Measurements from ENCODE around the gene IL23A. TPM values are rescaled to one million over a fixed set of nuclear protein-coding genes. Genes with fewer than 3 reads are reported as not detected.

Gene IL23A
- total RNA-seq, 1 donor from 2014 or later, result 0.42 TPM

DNA sequence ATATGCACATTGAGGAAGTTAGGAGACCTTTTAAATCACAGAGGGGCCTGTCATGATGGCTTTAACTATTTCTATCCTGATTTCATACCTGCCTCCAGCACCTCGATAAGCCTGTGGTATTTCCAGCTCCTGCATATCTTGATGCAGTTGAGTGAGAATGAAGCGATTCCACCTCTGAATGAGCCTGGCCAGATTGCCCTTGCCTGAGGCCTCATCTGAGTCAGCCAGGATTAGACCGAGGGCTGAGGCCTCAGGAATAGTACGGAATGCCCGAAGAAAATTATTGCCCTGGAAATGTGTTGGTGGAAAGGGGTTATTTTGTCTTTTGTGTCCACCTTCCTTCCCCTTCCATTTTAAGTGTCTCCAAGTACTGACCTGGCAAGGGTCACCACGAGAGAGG is 14.5 kb upstream of the IL23A start:
- TF ChIP-seq, protein P1, sequence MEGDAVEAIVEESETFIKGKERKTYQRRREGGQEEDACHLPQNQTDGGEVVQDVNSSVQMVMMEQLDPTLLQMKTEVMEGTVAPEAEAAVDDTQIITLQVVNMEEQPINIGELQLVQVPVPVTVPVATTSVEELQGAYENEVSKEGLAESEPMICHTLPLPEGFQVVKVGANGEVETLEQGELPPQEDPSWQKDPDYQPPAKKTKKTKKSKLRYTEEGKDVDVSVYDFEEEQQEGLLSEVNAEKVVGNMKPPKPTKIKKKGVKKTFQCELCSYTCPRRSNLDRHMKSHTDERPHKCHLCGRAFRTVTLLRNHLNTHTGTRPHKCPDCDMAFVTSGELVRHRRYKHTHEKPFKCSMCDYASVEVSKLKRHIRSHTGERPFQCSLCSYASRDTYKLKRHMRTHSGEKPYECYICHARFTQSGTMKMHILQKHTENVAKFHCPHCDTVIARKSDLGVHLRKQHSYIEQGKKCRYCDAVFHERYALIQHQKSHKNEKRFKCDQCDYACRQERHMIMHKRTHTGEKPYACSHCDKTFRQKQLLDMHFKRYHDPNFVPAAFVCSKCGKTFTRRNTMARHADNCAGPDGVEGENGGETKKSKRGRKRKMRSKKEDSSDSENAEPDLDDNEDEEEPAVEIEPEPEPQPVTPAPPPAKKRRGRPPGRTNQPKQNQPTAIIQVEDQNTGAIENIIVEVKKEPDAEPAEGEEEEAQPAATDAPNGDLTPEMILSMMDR (IDR thresholded peaks at IDR 0.05; ENCODE audit: partially characterized antibody, unreplicated experiment), result no peak
- H3K27me3 Mint-ChIP-seq (ENCODE audit: unreplicated experiment), result peaks cover 5% of the 10 kb centered on the region
- DNase-seq, result no peak
- no peaks in the 10 kb centered on the region for H3K9me3 Mint-ChIP-seq (ENCODE audit: unreplicated experiment)
- no peak overlapping the region for H3K27ac Mint-ChIP-seq (ENCODE audit: unreplicated experiment)
- H3K4me1 Mint-ChIP-seq (ENCODE audit: low read depth, unreplicated experiment), result no peaks in the 10 kb centered on the region
- peaks cover 3% of the 10 kb centered on the region for H3K36me3 Mint-ChIP-seq (ENCODE audit: unreplicated experiment)
- no peak overlapping the region for H3K4me3 Mint-ChIP-seq (ENCODE audit: unreplicated experiment)

GRCh38 chr12:56326126-56326525 is 12.6 kb upstream of the IL23A start:
- Mint-ChIP-seq H3K27ac (ENCODE audit: unreplicated experiment) (no peak overlapping the region), H3K4me1 (ENCODE audit: low read depth, unreplicated experiment) (no peaks in the 10 kb centered on the region), H3K27me3 (ENCODE audit: unreplicated experiment) (peaks cover 5% of the 10 kb centered on the region), H3K9me3 (ENCODE audit: unreplicated experiment) (no peaks in the 10 kb centered on the region), H3K36me3 (ENCODE audit: unreplicated experiment) (peaks cover 3% of the 10 kb centered on the region), H3K4me3 (ENCODE audit: unreplicated experiment) (no peak overlapping the region)
- TF ChIP-seq, protein P1 (IDR thresholded peaks at IDR 0.05; ENCODE audit: partially characterized antibody, unreplicated experiment), result no peak
- DNase-seq, result no peak

DNA sequence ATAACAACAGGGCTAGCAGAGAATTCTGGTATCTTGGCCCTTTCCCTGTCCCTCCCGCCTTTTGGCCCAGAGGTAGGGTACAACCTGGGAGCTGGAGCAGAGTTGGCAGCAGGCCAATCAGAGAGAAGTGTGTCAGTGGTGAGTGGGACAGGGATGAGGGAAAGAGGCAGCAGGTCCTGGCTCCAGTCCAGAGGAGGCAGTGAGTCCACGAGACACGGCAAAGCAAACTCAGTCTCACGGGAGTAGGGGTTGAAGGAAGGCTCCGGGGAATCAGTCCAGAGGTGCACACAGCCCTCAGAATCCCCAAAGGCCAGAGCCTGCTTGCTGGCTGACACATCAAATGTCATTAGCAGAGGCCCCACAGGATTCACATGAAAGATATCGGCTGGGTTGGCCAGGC is 12.2 kb upstream of the IL23A start:
- H3K27ac Mint-ChIP-seq (ENCODE audit: unreplicated experiment), result no peak overlapping the region
- DNase-seq, result no peak
- TF ChIP-seq, protein P1 (IDR thresholded peaks at IDR 0.05; ENCODE audit: partially characterized antibody, unreplicated experiment), result no peak
- no peaks in the 10 kb centered on the region for H3K4me1 Mint-ChIP-seq (ENCODE audit: low read depth, unreplicated experiment)
- peaks cover 3% of the 10 kb centered on the region for H3K36me3 Mint-ChIP-seq (ENCODE audit: unreplicated experiment)
- no peak overlapping the region for H3K4me3 Mint-ChIP-seq (ENCODE audit: unreplicated experiment)
- H3K9me3 Mint-ChIP-seq (ENCODE audit: unreplicated experiment), result no peaks in the 10 kb centered on the region
- H3K27me3 Mint-ChIP-seq (ENCODE audit: unreplicated experiment), result peaks cover 5% of the 10 kb centered on the region

DNA sequence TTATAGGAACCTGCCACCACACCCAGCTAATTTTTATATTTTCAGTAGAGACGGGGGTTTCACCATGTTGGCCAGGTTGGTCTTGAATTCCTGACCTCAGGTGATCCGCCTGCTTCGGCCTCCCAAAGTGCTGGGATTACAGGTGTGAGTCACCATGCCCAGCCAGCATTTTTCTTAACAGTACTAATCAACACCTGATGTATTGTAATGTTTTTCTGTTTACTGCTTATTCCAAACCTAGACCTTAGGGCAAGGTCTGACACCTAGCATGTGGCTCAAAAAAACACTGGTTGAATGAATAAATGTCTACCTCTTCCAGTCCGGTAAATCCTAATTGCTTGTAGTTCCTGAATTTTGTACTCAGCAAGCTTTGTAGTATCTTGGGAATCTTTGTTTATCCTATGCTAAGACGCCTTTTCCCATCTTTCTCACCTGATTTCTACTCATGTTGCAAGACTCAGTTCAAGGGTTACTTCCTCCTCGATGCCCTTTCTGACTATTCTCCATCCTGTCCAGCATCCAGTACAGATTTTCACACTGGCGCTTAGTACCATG is 7.7 kb upstream of the IL23A start:
- TF ChIP-seq, protein P1 (IDR thresholded peaks at IDR 0.05; ENCODE audit: partially characterized antibody, unreplicated experiment), result no peak
- DNase-seq, result no peak
- peaks cover 7% of the 10 kb centered on the region for H3K4me1 Mint-ChIP-seq (ENCODE audit: low read depth, unreplicated experiment)
- H3K27ac Mint-ChIP-seq (ENCODE audit: unreplicated experiment), result no peak overlapping the region
- peaks cover 3% of the 10 kb centered on the region for H3K36me3 Mint-ChIP-seq (ENCODE audit: unreplicated experiment)
- H3K27me3 Mint-ChIP-seq (ENCODE audit: unreplicated experiment), result peaks cover 3% of the 10 kb centered on the region
- peaks cover 5% of the 10 kb centered on the region for H3K9me3 Mint-ChIP-seq (ENCODE audit: unreplicated experiment)
- no peak overlapping the region for H3K4me3 Mint-ChIP-seq (ENCODE audit: unreplicated experiment)

DNA sequence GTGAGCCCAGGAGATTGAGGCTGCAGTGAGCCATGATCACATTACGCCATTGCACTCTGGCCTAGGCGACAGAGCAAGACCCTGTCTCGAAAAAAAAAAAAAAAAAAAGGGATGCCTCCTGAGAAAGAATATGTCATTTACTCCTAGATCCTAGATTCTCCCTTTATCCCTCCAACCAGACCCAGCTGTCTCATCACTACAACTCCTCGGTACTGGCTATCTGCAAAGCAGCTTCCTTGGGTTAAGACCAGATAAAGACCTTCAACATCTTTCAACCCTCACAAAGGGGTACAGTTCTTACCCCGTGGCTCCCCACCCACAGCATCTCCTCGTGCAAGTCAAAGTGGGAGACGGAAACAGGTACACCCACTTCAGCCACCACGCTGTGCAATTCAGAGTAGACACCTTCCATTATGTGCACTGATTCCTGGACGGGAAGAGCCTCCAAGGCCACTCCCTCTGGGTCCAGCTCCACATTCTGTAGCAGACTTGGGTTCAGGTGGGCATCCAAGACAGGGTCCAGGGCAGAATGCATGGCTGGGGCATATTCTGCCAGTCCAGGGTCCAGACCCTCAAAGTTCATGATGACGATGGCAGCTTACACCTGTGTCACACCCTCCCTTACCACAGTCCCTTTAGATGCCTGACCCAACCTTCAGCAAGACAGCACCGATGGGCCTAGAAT is 6.0 kb upstream of the IL23A start:
- TF ChIP-seq, protein P1 (IDR thresholded peaks at IDR 0.05; ENCODE audit: partially characterized antibody, unreplicated experiment), result no peak
- Mint-ChIP-seq H3K9me3 (ENCODE audit: unreplicated experiment) (peaks cover 8% of the 10 kb centered on the region), H3K4me1 (ENCODE audit: low read depth, unreplicated experiment) (peaks cover 7% of the 10 kb centered on the region), H3K4me3 (ENCODE audit: unreplicated experiment) (peak overlapping the region; percentile 93), H3K27ac (ENCODE audit: unreplicated experiment) (peak overlapping the region; percentile 95), H3K27me3 (ENCODE audit: unreplicated experiment) (peaks cover 3% of the 10 kb centered on the region), H3K36me3 (ENCODE audit: unreplicated experiment) (no peaks in the 10 kb centered on the region)
- DNase-seq, result no peak
